Measurements from ENCODE around the gene ATF7IP2.

DNA sequence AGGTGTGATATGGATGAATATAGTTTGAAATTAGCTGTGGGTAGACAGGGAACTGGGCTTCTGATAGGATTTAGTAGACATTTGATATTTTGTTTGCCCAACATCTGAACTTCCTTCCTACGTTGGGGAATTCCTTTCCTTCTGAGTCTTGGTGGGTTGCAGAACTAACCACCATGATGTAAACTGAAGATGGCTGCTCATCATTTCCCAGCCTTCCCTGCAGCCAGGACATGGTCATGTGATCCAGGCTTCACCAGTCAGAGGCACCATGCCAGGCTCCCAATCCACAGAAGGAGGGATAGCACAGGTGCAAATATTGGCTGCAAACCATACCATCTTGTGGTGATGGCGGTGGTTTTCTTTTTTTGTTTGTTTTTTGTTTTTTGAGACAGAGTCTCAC is 137.1 kb downstream of the ATF7IP2 start:
- TF ChIP-seq, protein P1, sequence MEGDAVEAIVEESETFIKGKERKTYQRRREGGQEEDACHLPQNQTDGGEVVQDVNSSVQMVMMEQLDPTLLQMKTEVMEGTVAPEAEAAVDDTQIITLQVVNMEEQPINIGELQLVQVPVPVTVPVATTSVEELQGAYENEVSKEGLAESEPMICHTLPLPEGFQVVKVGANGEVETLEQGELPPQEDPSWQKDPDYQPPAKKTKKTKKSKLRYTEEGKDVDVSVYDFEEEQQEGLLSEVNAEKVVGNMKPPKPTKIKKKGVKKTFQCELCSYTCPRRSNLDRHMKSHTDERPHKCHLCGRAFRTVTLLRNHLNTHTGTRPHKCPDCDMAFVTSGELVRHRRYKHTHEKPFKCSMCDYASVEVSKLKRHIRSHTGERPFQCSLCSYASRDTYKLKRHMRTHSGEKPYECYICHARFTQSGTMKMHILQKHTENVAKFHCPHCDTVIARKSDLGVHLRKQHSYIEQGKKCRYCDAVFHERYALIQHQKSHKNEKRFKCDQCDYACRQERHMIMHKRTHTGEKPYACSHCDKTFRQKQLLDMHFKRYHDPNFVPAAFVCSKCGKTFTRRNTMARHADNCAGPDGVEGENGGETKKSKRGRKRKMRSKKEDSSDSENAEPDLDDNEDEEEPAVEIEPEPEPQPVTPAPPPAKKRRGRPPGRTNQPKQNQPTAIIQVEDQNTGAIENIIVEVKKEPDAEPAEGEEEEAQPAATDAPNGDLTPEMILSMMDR (IDR thresholded peaks at IDR 0.05): no peak
- no peak for TF ChIP-seq POLR2A (IDR thresholded peaks at IDR 0.05)

All from testis (tissue), 2 donors.